GM21447 (cell line): Measurements from ENCODE around the gene GRIA2.
"Not testable (repeated sequence)": the region's sequence is repeated elsewhere in the genome, so short reads cannot be mapped to it uniquely, and the experiment has no call there.

Experiments used
- ATAC-seq: cut with Tn5 transposase; IDR thresholded peaks from one replicate; pipeline ENCODE4 v1.9.1; 2021; ENCODE audit not compliant: unreplicated experiment

Gene GRIA2

DNA sequence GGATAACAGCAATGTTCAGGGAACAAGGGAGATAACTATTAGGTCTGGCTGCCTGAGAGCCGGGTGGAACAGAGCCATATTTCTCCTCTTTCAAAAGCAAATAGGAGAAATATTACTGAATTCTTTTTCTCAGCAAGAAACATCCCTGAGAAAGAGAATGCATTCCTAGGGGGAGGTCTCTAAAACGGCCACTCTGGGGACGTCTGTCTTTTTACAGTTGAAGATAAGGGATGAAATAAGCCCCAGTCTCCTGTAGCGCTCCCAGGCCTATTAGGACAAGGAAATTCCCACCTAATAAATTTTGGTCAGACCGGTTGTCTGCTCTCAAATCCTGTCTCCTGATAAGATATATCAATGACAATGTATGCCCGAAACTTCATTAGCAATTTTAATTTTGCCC lies 37.6 kb downstream of the GRIA2 start:
- not testable (repeated sequence) for ATAC-seq

DNA sequence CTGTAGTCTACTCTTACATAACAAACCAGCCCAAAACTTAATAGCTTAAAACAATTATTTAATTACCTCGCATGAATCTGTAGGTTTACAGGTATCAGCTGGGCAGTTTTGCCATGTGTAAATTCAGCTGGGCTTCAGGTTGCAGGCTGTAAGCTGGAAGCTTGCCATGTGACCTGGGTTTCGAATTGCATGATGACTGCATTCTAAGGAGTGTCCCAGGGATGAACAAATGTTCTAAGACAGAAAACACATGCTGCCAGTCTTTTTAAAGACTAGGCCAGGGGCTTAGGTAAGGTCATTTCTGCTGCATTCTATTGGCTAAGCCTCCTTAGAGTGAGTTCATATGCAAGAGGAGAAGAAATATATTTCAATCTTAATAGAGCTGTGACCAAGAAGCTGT lies 44.8 kb downstream of the GRIA2 start:
- ATAC-seq: no peak

DNA sequence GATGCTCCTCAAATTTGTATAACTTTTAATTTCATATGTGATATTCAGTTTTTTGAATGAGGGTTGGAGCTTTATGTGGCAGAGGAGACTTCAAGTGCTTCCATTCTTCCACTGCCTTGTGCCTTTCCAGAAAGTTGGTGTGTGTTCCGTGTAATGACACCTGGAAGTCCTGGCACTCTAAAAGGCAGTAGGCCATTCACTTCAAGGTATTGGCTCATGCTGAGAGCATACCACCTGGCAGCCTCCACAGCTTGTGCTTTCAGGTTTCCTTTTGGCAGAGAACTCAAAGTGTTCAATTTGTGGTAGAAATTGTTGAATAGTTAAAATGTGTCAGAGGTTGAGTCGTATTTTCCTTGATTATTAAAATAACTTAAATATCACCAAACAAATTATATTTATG lies 49.6 kb downstream of the GRIA2 start:
- no peak for ATAC-seq

DNA sequence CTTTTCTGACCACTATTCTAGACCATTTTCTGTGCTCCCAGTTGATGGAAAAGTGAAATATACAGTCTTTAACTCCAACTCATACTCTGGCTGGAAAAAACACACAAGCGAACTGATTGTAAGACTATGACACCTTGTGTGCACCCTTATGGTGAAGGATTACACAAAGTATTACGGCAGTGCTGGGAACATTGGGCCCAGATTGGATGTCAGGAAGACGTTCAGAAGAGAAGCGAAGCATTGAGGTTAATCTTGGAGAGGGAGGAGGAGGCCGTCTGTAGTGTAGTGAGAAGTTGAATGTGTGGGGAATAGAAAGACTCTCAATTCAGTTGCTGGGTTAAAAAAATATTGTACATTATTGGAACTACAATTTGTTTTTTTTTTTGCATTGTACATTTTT lies 50.0 kb downstream of the GRIA2 start:
- ATAC-seq: no peak

DNA sequence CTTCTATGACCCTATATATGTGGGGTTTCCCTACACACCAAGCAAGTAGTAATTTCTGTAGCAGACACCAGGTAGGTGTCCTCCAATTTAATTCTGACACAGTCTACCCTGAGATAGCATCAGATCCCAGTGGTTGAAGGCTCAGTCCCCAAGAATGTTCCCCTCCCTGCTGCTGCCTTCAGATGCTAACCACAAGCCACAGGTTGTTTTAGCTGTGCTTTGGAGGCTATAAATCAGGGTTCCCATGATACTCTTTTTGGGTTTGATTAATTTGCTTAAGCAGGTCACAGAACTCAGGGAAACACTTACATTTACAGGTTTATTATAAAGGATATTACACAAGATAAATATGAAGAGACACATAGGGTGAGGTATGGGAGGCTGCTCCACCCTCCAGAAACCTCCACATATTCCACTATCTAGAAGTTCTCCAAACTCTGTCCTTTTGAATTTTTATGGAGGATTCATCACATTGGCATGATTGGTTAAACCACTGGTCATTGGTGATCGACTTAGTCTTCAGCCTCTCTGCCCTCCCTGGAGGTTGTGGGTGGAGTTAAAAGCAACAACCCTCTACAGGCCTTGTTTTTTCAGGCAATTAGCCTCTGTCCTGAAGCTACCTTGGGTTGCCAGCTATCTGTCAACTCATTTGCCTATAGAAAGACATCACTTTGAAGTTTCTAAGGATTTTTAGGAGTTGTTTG lies 50.8 kb downstream of the GRIA2 start:
- ATAC-seq: no peak

DNA sequence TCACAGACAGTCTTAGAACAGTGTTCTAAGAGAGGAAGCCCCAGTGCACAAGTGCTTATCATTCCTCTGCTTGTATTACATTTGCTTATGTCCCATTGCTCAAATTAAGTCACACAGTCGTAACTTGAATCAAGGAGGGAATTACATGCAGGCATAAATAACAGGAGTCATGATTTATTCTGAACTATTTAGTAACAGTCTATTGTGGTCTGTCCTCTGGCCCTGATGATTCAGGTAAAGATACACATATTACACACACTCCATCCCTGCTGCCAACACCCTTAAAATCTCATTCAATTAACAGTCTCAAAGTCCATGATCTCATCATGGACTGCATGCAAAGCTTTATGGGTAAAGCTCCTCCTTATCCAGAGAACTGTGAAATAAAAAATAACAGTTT lies 60.1 kb downstream of the GRIA2 start:
- ATAC-seq: no peak

DNA sequence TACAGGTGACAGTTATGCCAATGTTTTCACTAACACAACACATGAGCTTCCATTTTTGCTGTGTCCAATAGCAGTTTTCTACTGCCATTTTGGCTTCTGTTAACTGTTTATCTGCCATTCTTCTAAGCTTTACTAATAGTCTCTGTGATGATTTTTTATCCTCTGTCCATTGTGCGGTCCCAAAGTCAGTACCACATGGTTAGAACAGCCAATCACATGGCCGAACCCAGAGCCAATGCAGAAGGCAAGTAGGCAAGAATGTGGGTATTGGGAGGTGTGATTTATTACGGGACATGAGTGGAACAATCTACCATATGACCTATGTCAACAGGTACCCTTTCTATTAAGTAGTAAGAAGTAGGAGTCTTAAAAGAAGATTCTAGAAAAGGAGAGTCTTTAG lies 61.5 kb downstream of the GRIA2 start:
- no peak for ATAC-seq

DNA sequence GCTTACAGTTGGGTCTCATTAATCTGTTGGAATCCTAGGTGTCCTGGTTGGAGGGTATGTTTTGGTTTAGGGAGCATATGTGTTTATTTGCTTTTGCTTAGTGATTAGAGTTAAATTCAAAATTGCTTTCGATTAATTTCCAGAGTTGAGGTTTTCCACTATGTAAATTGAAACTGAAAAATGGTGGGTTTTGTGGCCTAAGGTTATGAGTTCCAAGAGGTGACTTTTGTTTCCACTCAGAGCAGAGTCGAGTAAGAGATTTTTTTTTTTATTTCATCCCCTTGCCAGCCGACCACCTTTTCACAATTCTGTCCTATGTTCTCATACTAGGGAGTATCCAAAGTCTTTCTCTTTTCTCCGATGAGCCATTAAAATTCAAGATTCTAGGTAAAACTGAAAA lies 66.9 kb downstream of the GRIA2 start:
- no peak for ATAC-seq

DNA sequence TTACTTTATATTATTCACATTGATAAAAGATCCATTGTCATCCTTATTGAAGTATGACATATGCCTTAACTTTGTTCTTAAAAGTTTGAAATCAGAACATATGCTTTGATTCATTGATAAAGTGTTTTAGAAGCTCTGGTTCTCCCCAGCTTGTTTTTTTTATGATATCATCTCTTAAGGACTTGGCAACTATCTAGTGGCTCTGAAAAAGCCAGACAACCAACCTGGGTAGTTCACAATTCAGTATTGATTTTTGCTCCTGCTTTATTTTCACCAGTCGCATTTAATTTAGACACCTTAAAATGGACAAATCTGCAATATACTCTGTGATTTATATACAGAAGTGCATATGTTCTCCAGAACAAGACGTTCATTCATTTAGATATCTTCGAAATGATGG lies 70.1 kb downstream of the GRIA2 start:
- no peak for ATAC-seq

DNA sequence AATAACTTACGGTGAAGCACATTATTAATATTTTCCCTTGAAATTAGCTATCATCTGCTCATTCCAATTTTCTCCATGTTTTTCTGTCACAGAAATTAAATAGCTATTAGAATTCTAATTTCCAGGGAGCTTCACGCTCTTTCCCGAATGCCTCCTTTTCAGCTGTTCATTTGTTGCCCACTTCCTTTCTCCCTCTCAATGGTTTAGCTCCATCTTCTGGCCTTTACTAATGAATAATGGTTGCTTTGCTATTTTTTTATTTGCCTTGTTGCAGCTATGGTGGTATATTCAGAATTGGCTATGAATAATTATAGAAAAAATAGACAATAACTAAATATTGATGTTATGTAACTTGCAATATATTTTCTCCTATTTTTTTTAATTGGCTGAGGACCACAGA lies 70.5 kb downstream of the GRIA2 start:
- ATAC-seq: no peak

DNA sequence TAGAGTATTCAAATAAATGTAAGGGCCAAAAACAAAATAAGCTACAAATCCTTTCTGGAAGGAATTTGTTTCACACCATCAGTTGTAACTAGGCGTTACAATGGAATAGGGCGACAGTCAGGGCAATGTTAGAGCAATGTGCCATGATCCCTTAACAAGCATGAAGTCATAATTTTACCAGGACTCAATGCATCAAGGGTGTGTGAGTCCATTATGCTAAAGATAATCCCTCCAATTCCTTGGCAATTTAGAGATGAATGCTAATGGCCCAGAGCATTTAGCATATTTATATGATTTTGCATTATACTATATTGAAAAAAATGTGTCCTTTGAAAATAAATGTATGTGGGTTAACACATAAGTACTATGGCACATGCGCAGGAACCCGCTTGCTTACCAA lies 73.1 kb downstream of the GRIA2 start:
- ATAC-seq: no peak

DNA sequence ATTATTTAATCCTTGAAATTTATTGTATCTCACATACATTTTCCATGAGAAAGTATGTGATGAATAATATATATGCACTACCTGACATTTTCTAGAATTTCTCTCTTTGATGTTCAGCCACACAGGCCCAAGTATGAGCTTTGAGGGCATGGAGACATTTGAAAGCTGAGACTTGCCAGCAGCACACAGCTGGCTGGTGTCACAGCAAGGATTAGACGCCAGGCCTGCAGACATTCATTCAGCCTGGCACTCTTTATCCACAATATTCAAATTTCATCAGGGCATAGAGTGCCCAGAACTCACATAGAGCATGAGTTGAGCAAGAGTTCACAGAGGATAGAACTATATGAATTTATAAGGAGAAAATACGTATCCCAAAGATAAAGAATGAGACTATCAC lies 74.0 kb downstream of the GRIA2 start:
- no peak for ATAC-seq

DNA sequence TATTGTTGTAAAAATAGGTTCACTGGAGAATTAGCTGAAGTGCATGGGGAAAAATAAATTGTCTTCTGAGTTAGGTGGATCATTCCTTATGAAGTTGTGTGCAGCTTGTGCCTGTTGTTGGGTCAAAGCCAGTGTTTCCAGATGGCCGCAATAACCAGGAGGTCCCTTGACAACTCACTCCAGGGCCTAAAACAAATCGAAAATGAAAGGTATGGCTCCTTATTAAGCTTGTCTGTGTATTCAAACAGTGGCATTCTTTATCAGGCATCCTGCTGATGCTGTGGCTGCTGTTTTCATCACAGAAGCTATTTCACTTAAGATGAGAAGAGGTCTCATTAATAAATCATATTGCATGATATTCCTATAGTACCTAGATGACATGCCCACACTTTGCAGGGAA lies 80.2 kb downstream of the GRIA2 start:
- no peak for ATAC-seq

DNA sequence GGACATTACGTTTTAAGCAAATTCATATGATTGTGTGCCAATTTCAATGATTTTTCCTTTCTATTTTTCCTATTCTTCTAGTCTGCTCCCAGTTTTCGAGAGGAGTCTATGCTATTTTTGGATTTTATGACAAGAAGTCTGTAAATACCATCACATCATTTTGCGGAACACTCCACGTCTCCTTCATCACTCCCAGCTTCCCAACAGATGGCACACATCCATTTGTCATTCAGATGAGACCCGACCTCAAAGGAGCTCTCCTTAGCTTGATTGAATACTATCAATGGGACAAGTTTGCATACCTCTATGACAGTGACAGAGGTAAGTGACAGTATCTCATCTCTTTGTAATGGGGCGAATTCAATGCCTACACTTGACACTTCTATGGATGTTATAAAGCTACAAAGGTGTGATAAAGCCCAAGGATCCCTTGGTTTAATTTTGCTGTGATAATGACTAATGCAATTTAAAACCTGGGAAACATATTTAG lies 83.0 kb downstream of the GRIA2 start:
- ATAC-seq: no peak

DNA sequence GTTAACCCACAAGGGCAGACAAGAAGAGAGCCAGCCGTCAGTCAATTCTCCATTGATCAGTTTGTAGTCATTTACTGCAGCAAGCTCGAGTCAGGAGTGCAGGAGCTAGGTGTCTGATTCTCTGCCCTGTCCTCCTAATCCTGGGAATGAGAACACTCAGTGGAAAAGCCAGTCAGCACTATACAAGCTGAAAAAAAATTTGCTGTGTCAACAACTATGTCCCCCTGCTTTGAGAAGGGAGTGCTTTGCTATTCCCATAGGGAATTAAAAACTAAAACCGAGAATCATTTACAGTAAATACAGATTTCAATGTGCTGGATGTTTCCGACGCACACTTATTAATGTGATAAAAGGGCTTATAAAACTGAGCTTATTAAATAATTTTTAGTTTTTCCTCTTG lies 84.2 kb downstream of the GRIA2 start:
- no peak for ATAC-seq

DNA sequence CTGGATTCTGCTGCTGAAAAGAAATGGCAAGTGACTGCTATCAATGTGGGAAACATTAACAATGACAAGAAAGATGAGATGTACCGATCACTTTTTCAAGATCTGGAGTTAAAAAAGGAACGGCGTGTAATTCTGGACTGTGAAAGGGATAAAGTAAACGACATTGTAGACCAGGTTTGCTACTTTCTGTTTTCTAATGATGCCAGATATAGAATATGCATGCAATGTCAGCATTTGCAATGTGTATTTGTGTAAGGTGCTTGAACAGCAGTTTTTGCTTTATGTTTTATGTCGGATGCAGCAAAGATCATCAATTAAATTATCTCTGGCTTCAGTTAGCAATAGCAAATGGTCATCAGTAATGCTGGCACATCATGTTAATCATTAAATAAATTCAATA lies 92.2 kb downstream of the GRIA2 start:
- no peak for ATAC-seq

DNA sequence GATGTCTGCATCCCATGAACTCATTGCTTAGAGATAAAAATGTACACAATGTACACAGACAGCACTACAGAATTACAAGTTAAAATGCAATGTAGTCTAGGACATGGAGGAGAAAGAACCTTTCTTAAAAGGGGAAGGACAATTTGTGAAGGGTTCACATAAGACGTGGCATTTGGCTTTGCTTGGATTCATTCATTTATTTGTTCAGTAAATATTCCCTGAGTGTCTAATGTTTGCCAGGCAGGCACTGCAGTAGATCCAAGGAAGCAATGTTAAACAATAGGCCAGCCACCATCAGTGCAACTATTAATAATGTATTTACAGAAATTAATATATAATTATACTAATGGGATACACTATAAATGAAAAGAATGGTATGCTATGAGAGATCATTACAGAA lies 94.4 kb downstream of the GRIA2 start:
- ATAC-seq: no peak

DNA sequence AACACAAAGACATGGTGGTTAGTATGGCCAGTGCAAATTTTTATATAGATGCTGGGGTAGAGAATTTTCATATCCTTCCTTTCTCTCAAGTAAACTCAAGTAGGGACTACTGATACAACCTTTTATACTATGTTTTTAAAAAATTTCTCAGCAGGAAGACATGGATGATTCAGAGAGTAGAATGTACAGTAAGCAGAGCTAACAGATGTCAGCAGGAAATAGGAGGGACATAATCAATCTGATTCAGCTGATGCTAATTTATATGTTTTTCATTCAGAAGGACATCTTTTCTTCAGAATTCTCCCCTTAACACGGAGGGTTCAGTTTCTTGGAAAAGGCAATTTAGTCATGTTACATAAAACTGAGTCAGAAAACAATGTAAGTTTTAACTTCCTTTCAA lies 95.4 kb downstream of the GRIA2 start:
- ATAC-seq: no peak

DNA sequence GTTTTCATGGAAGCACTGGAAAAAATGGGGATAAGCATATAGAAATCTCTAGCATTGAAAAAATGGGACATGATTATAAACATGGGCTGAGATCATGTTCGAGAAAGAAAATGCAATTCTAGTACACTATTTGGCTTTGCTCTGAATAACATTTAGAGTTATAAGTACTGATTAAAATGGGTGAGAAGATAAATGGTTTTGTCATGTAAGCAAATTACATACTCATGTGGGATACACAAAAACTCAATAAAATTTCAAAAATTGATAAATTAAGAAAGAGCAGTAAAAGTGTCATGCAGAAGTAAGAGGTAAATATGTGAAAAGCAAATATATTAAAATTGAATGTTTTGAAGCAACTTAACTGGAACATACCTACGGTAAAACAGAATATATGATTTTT lies 99.6 kb downstream of the GRIA2 start:
- no peak for ATAC-seq

DNA sequence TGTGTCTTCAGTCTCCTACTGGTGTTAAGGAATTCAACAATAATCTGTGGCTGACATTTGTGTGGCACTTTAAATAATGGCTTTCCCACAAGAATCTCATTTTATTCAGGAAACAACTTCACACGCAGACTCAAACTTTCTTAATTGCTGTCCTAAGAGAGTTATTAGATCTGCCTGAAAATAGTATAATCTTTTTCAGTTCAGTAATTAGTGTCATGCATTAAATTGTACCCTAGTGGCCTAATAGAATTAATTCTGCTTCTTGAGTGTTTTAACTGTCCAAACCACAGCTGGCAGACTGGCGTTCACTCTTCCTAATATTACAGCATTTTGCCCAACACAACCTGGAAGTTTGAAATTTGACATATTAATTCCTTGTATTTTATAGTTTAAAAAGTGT lies 107.1 kb downstream of the GRIA2 start:
- no peak for ATAC-seq

DNA sequence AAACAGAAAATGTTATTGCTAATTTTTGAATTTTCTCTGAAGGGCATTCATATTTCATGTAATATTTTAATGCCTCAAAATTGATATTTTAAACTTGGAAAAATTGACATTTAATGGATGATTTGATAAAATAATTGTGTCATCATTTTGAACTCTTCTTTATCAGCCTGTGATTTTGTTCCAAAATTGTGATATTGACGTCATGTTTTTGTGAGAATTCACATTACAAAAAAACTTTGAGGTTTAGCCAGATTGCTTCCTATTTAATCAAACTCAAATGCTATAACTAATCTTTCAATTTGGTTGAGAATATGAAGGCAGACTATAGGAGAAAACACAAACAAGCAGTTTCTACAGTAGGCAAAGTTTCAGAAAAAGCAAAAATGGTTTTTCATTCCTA lies 137.4 kb downstream of the GRIA2 start:
- no peak for ATAC-seq

DNA sequence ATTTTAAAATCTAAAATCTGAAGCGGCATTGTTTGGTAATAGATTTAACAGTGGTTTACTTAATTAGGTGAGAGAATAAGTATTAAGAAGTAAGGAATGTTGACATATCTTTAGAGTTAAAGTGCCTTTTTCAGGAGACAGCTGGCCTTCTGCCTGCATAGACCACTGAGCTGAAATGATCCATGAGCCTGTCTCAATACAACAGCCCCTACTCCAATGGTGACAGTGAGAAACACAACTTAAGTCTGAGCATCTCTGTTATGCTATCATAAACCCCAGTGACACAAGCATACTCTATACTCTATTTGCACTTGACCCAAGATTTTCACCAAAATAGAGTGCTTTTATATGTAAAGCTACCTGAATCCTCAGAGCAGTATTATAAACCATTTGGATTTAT lies 137.9 kb downstream of the GRIA2 start:
- ATAC-seq: no peak

DNA sequence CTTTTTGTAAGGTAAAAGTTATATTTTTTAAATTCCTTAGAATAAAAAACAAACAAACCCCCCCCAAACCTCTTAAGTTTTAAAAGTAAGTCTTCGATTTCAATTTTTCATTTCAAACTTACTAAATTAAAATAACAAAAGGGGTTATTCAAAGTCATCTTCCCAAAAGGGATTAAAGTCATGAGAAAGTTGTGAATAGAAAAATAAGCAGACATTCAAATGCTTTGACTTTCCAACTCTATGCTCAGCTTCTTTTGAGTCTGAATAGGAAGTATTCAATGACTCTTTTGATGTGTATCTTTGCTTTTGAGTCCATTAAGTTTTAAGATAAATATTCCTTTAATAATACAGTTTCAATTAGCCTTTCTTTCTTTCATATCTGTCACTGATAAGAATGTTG lies 138.3 kb downstream of the GRIA2 start:
- ATAC-seq: no peak
